LNCAP (cell line): ENCODE results near the gene STAC2.

Source experiments
- TF ChIP-seq, protein P1 (sequence below): fragments of 450-650 bp; IDR thresholded peaks from 2 replicates; pipeline ENCODE4 v1.5.1; 2017; ENCODE audit warnings: mild to moderate bottlenecking

STAC2 gene

DNA sequence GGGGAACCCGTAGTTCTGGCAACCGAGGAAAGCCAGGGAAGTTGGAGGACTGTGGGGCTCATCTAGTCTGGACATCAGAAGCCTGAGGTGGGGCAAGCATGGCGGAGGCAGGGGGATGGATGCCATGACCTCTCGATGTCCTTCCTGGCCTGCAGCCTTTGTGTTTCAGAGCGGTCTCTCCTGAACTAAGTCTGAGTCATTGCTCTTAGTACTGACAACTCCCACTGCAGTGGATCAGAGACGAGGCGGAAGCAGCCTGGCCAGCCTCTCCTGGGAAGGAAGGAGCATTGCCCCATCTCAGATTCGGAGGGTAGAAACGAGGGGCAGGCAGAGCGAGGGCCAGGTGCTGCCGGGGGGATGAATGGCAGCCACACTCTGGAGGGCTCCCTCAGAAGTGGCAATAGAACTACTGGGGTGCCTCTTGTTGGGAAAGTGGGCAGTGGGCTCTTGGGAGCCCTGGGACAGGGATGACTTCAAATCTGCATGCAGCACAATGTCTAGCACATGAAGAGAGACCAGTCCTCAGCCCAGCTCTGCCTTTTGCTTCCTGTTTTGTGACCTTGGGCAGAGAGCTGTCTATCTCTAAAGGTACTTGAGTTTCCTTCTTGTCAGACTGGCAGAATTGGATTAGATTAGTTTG lies 3.6 kb upstream of the STAC2 start:
- TF ChIP-seq, protein P1, sequence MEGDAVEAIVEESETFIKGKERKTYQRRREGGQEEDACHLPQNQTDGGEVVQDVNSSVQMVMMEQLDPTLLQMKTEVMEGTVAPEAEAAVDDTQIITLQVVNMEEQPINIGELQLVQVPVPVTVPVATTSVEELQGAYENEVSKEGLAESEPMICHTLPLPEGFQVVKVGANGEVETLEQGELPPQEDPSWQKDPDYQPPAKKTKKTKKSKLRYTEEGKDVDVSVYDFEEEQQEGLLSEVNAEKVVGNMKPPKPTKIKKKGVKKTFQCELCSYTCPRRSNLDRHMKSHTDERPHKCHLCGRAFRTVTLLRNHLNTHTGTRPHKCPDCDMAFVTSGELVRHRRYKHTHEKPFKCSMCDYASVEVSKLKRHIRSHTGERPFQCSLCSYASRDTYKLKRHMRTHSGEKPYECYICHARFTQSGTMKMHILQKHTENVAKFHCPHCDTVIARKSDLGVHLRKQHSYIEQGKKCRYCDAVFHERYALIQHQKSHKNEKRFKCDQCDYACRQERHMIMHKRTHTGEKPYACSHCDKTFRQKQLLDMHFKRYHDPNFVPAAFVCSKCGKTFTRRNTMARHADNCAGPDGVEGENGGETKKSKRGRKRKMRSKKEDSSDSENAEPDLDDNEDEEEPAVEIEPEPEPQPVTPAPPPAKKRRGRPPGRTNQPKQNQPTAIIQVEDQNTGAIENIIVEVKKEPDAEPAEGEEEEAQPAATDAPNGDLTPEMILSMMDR = no peak

- TF ChIP-seq, protein P1 = no peak
Observed at GRCh38 chr17:39227364-39227919, 1.7 kb upstream of the STAC2 start.

- TF ChIP-seq, protein P1 = no peak
Observed at GRCh38 chr17:39225959-39226683, 376 bp upstream of the STAC2 start.

DNA sequence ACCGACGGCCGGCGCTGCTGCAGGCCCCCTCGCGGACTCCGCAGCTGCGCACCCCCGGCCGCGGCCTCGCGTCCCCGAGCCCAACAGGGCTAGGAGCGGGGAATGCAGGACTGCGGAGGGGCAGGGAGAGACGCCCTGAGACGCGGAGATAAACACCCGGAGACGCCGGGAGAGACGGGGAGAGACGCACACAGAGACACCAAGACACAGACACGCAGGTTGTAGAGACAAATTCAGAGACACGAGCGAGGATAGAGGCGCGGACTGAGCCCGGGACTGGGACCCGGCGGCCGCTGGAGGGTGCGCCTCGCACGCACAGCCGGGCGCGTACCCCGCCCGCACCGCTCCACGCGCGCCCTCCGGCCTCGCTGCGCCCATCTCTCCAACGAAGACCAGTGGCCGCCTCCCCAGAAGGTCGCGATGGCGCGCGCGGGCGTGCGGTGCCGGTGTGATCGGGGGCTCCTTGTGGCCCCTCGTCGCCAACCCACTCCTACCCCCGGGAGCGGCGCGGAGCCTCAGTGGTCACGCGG lies 902 bp downstream of the STAC2 start:
- TF ChIP-seq, protein P1 = no peak

- TF ChIP-seq, protein P1 = no peak
Observed at GRCh38 chr17:39223907-39224777, 1.6 kb downstream of the STAC2 start.

DNA sequence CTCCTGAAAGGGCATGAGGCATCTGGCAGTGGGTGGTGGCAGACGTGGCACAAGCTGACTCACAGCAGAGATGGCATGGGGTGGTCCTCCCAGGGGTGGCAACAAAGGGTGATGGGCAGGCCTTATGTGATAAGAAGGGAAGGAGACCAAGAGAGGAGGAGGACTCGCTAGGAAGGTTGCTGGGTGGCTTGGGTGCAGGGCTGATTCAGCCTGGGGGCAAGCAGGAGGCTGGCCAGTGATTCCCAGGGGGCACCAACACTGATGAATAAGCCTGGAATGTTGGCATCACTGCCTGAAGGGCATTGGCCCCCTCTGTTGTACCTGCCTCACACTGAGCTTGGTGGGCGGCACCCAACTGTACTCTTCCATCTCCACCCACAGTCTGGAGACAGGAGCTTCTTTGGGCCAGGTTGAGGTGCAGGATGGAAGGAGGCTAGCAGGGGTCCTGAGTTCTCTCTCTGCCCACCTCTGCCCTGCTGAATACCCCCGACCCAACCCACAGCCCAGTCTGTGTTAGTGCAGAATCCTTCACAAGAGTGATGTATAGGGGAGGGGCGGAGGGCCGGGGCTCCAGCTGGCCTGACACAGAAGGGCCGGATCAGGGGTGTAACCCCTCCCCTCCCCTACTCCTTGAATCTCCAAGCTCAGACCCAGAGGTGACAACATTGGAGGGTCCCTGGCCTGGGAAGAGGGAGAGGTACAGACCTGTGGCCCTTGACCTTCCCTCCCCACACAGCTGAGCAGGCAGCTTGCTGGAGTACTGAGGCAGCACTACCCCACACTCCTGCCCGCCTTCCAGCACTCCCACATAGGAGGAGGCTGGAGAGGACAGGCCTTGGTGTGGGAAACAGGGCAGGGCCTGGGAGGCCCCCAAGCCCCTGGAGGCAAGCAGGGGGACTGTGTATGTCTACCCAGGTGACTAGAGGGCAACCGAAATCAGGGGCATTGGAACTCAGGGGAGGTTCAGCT lies 2.6 kb downstream of the STAC2 start:
- TF ChIP-seq, protein P1 = no peak
